HG03280 (cell line): Measurements from ENCODE around the gene ABCB8.

Source experiments
- ATAC-seq: cut with Tn5 transposase; IDR thresholded peaks from one replicate; pipeline ENCODE4 v1.9.1; 2021; ENCODE audit warnings: mild to moderate bottlenecking, moderate library complexity; ENCODE audit not compliant: unreplicated experiment

Gene ABCB8

GRCh38 chr7:151069841-151070573, 41.8 kb downstream of the ABCB8 start:
- no peak for ATAC-seq

- no peak for ATAC-seq
Measured at GRCh38 chr7:151070574-151070960, 42.3 kb downstream of the ABCB8 start.

- ATAC-seq, result no peak
Measured at GRCh38 chr7:151071032-151071866, 43.0 kb downstream of the ABCB8 start.

- no peak for ATAC-seq
Measured at GRCh38 chr7:151073990-151074389, 45.7 kb downstream of the ABCB8 start.

GRCh38 chr7:151074817-151075661, 46.8 kb downstream of the ABCB8 start:
- no peak for ATAC-seq

GRCh38 chr7:151075662-151075971, 47.4 kb downstream of the ABCB8 start:
- no peak for ATAC-seq

GRCh38 chr7:151075978-151076426, 47.8 kb downstream of the ABCB8 start:
- no peak for ATAC-seq

- ATAC-seq, result no peak
Measured at GRCh38 chr7:151076863-151077704, 48.8 kb downstream of the ABCB8 start.

GRCh38 chr7:151077705-151078232, 49.5 kb downstream of the ABCB8 start:
- ATAC-seq, result no peak

GRCh38 chr7:151078233-151079040, 50.2 kb downstream of the ABCB8 start:
- no peak for ATAC-seq

GRCh38 chr7:151079199-151079910, 51.1 kb downstream of the ABCB8 start:
- no peak for ATAC-seq

- peak; percentile 3 for ATAC-seq
Measured at GRCh38 chr7:151080067-151080521, 51.8 kb downstream of the ABCB8 start.

GRCh38 chr7:151080522-151081169, 52.4 kb downstream of the ABCB8 start, which contains the start of gene FASTK:
FASTK (minus strand) TSS chr7:151080809; CDS start chr7:151080766, 43 bp downstream.
- peak; percentile 78 for ATAC-seq

- no peak for ATAC-seq
Measured at GRCh38 chr7:151081170-151082101, 53.2 kb downstream of the ABCB8 start.

GRCh38 chr7:151082141-151083070, 54.2 kb downstream of the ABCB8 start:
- ATAC-seq, result no peak
